Loucy (cell line): Measurements from ENCODE around the gene MARVELD1.

Source experiments
- H2AFZ ChIP-seq: fragments of 200-600 bp; sonication (generic); 2 replicates; pipeline ENCODE4 v1.6.0; 2016; ENCODE audit warnings: antibody characterized with exemption, mild to moderate bottlenecking, low read length, moderate library complexity
- H3F3A ChIP-seq: fragments of 200-600 bp; 2 replicates; pipeline ENCODE4 v1.6.0; 2016; ENCODE audit warnings: antibody characterized with exemption, low read depth, mild to moderate bottlenecking
- H3K27me3 ChIP-seq: fragments of 200-600 bp; sonication (generic); 2 replicates; pipeline ENCODE4 v1.6.1; 2014; ENCODE audit warnings: low read length, mild to moderate bottlenecking; ENCODE audit not compliant: insufficient read depth, poor library complexity, severe bottlenecking
- H3K36me3 ChIP-seq: fragments of 200-600 bp; sonication (generic); 2 replicates; pipeline ENCODE4 v1.6.1; 2016; ENCODE audit warnings: low read length; ENCODE audit not compliant: insufficient read depth
- H3K4me1 ChIP-seq: fragments of 200-600 bp; sonication (generic); 2 replicates; pipeline ENCODE4 v1.5.1; 2014; ENCODE audit warnings: low read length, mild to moderate bottlenecking; ENCODE audit not compliant: insufficient read depth, poor library complexity, severe bottlenecking
- H3K4me2 ChIP-seq: fragments of 200-600 bp; sonication (generic); 2 replicates; pipeline ENCODE4 v1.6.0; 2014; ENCODE audit warnings: antibody characterized with exemption, low read length, low read depth, mild to moderate bottlenecking; ENCODE audit not compliant: poor library complexity, severe bottlenecking
- H3K4me3 ChIP-seq: fragments of 200-600 bp; sonication (generic); 2 replicates; pipeline ENCODE4 v1.5.1; 2014; ENCODE audit warnings: low read length, mild to moderate bottlenecking, mixed read lengths; ENCODE audit not compliant: poor library complexity, severe bottlenecking
- H3K79me2 ChIP-seq: fragments of 200-600 bp; sonication (generic); 2 replicates; pipeline ENCODE4 v1.6.1; 2014; ENCODE audit warnings: low read length; ENCODE audit not compliant: insufficient read depth
- H3K9ac ChIP-seq: fragments of 200-600 bp; sonication (generic); 2 replicates; pipeline ENCODE4 v1.6.0; 2014; ENCODE audit warnings: mild to moderate bottlenecking, low read depth, low read length, moderate library complexity; ENCODE audit not compliant: poor library complexity, severe bottlenecking
- H3K9me2 ChIP-seq: fragments of 200-600 bp; sonication (generic); replicated peaks from 2 replicates; pipeline ENCODE4 v1.6.1; 2016; ENCODE audit warnings: low read depth, low read length, mixed read lengths
- H3K9me3 ChIP-seq: fragments of 200-600 bp; sonication (generic); 2 replicates; pipeline ENCODE4 v1.6.1; 2014; ENCODE audit warnings: mild to moderate bottlenecking, antibody characterized with exemption, low read length, low read depth; ENCODE audit not compliant: insufficient read depth
- H4K20me1 ChIP-seq: fragments of 200-600 bp; sonication (generic); 2 replicates; pipeline ENCODE4 v1.6.0; 2014; ENCODE audit warnings: antibody characterized with exemption, low read length, mild to moderate bottlenecking; ENCODE audit not compliant: insufficient read depth, poor library complexity, severe bottlenecking
- EZH2phosphoT487 ChIP-seq: fragments of 200-600 bp; IDR thresholded peaks from 2 replicates; pipeline ENCODE4 v1.6.1; 2018; ENCODE audit warnings: antibody characterized with exemption, mild to moderate bottlenecking, moderate library complexity, borderline replicate concordance
- TF ChIP-seq, protein P1 (sequence below): fragments of 200-600 bp; sonication (generic); conservative IDR thresholded peaks from 2 replicates; pipeline ENCODE4 v1.5.1; 2014; ENCODE audit warnings: mild to moderate bottlenecking, antibody characterized with exemption, low read length

The MARVELD1 gene

GRCh38 chr10:97726636-97727178 is 13.2 kb downstream of the MARVELD1 start:
- Histone ChIP-seq H3K27me3 (no peaks in the 10 kb centered on the region), H4K20me1 (no peaks in the 10 kb centered on the region), H3K4me3 (no peak overlapping the region), H3K9me3 (no peaks in the 10 kb centered on the region), H2AFZ (no peak overlapping the region), H3K9ac (no peak overlapping the region), H3F3A (no peaks in the 10 kb centered on the region), H3K36me3 (no peaks in the 10 kb centered on the region), H3K4me1 (peaks cover 8% of the 10 kb centered on the region), H3K4me2 (no peak overlapping the region), H3K79me2 (no peaks in the 10 kb centered on the region), H3K9me2 (no peaks in the 10 kb centered on the region)
- TF ChIP-seq, protein P1, sequence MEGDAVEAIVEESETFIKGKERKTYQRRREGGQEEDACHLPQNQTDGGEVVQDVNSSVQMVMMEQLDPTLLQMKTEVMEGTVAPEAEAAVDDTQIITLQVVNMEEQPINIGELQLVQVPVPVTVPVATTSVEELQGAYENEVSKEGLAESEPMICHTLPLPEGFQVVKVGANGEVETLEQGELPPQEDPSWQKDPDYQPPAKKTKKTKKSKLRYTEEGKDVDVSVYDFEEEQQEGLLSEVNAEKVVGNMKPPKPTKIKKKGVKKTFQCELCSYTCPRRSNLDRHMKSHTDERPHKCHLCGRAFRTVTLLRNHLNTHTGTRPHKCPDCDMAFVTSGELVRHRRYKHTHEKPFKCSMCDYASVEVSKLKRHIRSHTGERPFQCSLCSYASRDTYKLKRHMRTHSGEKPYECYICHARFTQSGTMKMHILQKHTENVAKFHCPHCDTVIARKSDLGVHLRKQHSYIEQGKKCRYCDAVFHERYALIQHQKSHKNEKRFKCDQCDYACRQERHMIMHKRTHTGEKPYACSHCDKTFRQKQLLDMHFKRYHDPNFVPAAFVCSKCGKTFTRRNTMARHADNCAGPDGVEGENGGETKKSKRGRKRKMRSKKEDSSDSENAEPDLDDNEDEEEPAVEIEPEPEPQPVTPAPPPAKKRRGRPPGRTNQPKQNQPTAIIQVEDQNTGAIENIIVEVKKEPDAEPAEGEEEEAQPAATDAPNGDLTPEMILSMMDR = no peak
- no peak for TF ChIP-seq EZH2phosphoT487

DNA sequence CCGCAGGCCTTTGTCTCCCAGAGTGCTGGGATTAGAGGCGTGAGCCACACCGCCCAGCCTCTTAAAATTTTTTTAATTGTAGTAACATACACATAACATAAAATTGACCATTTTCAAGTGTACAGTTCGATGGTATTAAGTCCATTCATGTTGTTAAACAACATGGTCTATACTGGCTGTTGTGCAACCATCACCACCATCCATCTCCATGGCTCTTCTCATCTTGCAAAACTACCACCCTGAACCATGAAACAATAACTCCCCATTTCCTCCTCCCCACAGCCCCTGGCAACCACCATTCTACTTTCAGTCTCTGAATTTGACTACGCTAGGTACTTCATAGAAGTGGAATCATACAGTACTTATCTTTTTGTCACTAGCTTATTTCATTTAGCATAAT is 15.5 kb downstream of the MARVELD1 start:
- H3K9ac ChIP-seq = no peak overlapping the region
- no peaks in the 10 kb centered on the region for H3K36me3 ChIP-seq
- no peak for TF ChIP-seq EZH2phosphoT487
- TF ChIP-seq, protein P1 = no peak
- H4K20me1 ChIP-seq = no peaks in the 10 kb centered on the region
- no peak overlapping the region for H2AFZ ChIP-seq
- no peaks in the 10 kb centered on the region for H3K27me3 ChIP-seq
- no peak overlapping the region for H3K4me3 ChIP-seq
- no peak overlapping the region for H3K4me2 ChIP-seq
- H3F3A ChIP-seq = no peaks in the 10 kb centered on the region
- H3K9me3 ChIP-seq = no peaks in the 10 kb centered on the region
- no peaks in the 10 kb centered on the region for H3K79me2 ChIP-seq
- no peaks in the 10 kb centered on the region for H3K4me1 ChIP-seq
- H3K9me2 ChIP-seq = no peaks in the 10 kb centered on the region

DNA sequence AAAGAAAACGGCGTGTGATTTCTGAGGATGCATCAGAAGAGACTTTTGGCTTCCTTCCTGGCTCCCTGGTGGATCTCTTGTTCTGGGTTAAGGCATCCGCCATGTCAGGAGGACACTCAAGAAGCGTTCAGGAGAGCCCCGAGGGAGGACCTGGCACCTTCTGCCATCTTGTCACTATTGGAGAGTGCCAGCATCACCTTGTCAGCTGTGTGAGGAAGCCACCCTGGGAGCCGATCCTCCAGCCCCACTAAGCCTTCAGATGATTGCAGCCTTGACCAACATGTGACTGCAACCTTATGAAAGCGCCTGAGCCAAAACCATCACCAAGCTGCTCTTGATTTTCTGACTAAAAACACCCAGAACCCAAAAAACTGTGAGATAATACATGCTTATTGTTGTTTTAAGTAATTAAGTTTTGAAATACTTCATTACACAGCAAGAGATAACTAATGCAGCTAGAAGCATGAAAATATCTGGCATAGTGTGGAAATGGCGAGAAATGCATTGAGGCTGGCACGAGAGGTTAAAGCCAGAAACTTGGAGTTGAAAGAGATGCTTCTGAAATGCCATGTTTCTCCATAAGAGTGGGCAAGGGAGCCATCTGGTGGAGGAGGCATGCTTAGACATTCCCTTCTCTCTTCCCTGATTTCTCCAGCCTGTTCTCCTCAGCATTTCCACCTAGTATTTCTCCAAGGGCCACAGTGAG is 18.0 kb downstream of the MARVELD1 start:
- Histone ChIP-seq H3K4me2 (no peak overlapping the region), H2AFZ (peak overlapping the region; percentile 16; the same call in 1 of the 2 replicates)
- TF ChIP-seq, protein P1 = peak; percentile 94
- no peak for TF ChIP-seq EZH2phosphoT487

More for the DNA sequence above, 18.0 kb downstream of the MARVELD1 start:
- no peaks in the 10 kb centered on the region for H3K27me3 ChIP-seq
- H3K79me2 ChIP-seq = no peaks in the 10 kb centered on the region
- H4K20me1 ChIP-seq = no peaks in the 10 kb centered on the region
- H3F3A ChIP-seq = no peaks in the 10 kb centered on the region
- H3K36me3 ChIP-seq = no peaks in the 10 kb centered on the region
- H3K9me2 ChIP-seq = no peaks in the 10 kb centered on the region
- peaks cover 2% of the 10 kb centered on the region for H3K4me1 ChIP-seq
- no peaks in the 10 kb centered on the region for H3K9me3 ChIP-seq
- H3K4me3 ChIP-seq = no peak overlapping the region
- no peak overlapping the region for H3K9ac ChIP-seq
